ES-I3 (cell line): ENCODE measurements around the gene CLP1.
"Not testable (repeated sequence)": the region's sequence is repeated elsewhere in the genome, so short reads cannot be mapped to it uniquely, and the experiment has no call there.

ENCODE experiments used
- H3K36me3 ChIP-seq: 2 replicates; pipeline ENCODE4 v1.6.1; 2013; ENCODE audit warnings: mild to moderate bottlenecking, low read length, control low read depth, moderate library complexity; ENCODE audit not compliant: insufficient read depth
- H3K4me1 ChIP-seq: 2 replicates; pipeline ENCODE4 v1.6.1; 2013; ENCODE audit warnings: mild to moderate bottlenecking, control low read depth, low read length; ENCODE audit not compliant: insufficient read depth
- H3K9ac ChIP-seq: 2 replicates; pipeline ENCODE4 v1.6.1; 2013; ENCODE audit warnings: low read depth, mild to moderate bottlenecking, low read length, moderate library complexity
- H3K9me3 ChIP-seq: 2 replicates; pipeline ENCODE4 v1.6.1; 2013; ENCODE audit warnings: mild to moderate bottlenecking, low read length, moderate library complexity; ENCODE audit not compliant: control insufficient read depth, insufficient read depth

CLP1 gene

GRCh38 chr11:57704932-57705331 lies 47.4 kb downstream of the CLP1 start:
- Histone ChIP-seq H3K4me1 (no peaks in the 10 kb centered on the region), H3K36me3 (peaks cover 10% of the 10 kb centered on the region), H3K9ac (no peak overlapping the region), H3K9me3 (no peaks in the 10 kb centered on the region)

GRCh38 chr11:57705432-57705831 lies 47.9 kb downstream of the CLP1 start:
- H3K9me3 ChIP-seq, H3K4me1 ChIP-seq, H3K9ac ChIP-seq, H3K36me3 ChIP-seq: not testable (repeated sequence)

- H3K9ac ChIP-seq = no peak overlapping the region
- H3K9me3 ChIP-seq = no peaks in the 10 kb centered on the region
- H3K4me1 ChIP-seq = peaks cover 11% of the 10 kb centered on the region; the same call in 1 of the 2 replicates
- no peaks in the 10 kb centered on the region for H3K36me3 ChIP-seq
Measured at GRCh38 chr11:57709802-57710367, 52.3 kb downstream of the CLP1 start.
